ENCODE data around the gene CENPO. TPM values are rescaled to one million over a fixed set of nuclear protein-coding genes. Genes with fewer than 3 reads are reported as not detected.

Gene CENPO
- total and polyA plus RNA-seq, 2 experiments from 2014 or later = 9.7 to 14.6 TPM

DNA sequence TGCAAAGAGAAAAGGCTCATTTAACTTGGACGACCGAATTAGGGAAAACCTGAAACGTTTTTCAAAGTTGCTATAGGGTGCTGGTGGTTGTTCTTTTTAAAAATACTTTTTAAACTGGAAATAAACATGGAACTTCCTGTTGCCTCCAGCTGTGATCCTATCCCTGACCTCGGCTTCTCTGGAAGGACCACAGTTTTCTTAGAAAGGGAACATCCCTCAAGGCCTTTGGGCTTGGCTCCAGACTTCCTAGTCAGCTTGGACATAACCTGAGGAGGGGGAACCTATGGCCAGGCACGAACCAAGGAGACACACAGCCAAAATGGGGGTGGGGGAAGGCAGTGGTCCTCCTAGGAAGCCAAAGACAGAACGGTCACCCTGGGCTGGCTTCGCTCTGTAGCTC is 57.7 kb downstream of the CENPO start:
- H3K4me3 ChIP-seq = no peak overlapping the region
- 92% methylated on average over 7 of the region's 7 CpGs for WGBS (ENCODE audit: low lambda C conversion rate, missing lambda C conversion rate)
- no peak for DNase-seq (ENCODE audit: low spot score)
- H3K27me3 ChIP-seq = no peaks in the 10 kb centered on the region
- no peaks in the 10 kb centered on the region for H3K9me3 ChIP-seq (ENCODE audit: low read depth)
- peaks cover 20% of the 10 kb centered on the region for H3K4me1 ChIP-seq (ENCODE audit: insufficient read depth)
- no peak overlapping the region for H3K4me2 ChIP-seq
- H4K20me1 ChIP-seq (ENCODE audit: insufficient read depth, poor library complexity, severe bottlenecking) = no peaks in the 10 kb centered on the region
- no peaks in the 10 kb centered on the region for H3K9me2 ChIP-seq (replicated peaks; ENCODE audit: insufficient read depth)
- H2AFZ ChIP-seq = no peak overlapping the region
- H3K79me2 ChIP-seq = no peaks in the 10 kb centered on the region
- no peaks in the 10 kb centered on the region for H3K36me3 ChIP-seq (replicated peaks; ENCODE audit: insufficient read depth, low read depth)
- H3K27ac ChIP-seq = no peak overlapping the region
- no peak for TF ChIP-seq EZH2phosphoT487 (IDR thresholded peaks at IDR 0.05; ENCODE audit: low read depth, severe bottlenecking, unreplicated experiment)
- TF ChIP-seq, protein P1, sequence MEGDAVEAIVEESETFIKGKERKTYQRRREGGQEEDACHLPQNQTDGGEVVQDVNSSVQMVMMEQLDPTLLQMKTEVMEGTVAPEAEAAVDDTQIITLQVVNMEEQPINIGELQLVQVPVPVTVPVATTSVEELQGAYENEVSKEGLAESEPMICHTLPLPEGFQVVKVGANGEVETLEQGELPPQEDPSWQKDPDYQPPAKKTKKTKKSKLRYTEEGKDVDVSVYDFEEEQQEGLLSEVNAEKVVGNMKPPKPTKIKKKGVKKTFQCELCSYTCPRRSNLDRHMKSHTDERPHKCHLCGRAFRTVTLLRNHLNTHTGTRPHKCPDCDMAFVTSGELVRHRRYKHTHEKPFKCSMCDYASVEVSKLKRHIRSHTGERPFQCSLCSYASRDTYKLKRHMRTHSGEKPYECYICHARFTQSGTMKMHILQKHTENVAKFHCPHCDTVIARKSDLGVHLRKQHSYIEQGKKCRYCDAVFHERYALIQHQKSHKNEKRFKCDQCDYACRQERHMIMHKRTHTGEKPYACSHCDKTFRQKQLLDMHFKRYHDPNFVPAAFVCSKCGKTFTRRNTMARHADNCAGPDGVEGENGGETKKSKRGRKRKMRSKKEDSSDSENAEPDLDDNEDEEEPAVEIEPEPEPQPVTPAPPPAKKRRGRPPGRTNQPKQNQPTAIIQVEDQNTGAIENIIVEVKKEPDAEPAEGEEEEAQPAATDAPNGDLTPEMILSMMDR (IDR thresholded peaks at IDR 0.05; ENCODE audit: poor library complexity) = no peak
- no peak for TF ChIP-seq EZH2 (IDR thresholded peaks at IDR 0.05; ENCODE audit: borderline replicate concordance)

DNA sequence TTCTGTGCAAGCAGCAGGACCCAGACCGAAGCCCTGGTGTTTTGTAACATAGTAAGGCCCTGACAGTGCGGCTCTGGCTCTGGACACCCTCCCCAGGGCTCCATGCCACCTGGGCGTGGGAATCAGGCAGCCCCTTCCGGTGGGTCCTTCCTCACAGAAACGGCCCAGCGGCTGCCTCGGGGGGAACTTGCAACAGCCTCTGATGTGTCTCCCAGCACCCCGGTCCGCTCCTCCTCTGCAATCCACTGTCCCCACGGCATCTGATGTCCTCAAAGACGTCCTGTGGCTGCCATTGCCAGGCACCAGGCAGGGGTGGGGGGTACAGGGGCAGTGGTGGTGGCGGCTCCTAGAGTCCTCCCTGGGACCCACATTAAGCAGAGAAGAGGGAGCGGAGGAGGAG is 58.8 kb downstream of the CENPO start:
- H3K9me2 ChIP-seq (replicated peaks; ENCODE audit: insufficient read depth) = no peaks in the 10 kb centered on the region
- no peak overlapping the region for H3K4me2 ChIP-seq

DNA sequence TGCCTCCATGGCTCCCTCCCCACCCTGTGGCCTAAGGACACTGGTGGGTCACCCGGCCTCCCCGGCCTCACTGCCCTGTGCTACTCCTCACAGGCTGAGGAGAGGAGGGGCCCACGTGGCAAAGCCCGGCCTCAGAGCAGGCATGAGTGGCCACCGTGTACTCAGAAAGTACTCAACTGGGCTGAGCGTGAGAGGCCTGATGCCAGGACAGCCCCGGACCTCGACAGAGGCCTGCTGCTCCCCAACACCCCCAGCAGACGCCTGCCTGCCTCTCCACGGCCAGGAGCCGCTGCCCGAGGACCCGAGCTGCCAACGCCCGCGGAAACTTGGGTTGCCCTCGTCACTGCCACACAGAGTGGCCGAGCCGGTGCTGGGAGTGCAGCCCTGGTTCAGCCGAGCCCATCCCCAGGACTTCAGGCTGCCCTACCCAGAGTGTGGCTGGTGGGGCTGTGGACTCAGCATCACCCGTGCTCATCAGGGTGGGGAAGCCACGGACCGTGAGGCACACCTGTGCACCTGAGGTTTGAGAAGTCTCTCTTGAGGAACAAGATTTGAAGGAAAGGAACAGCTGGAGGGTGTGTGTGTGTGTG is 59.3 kb downstream of the CENPO start:
- Histone ChIP-seq H3K4me1 (ENCODE audit: insufficient read depth) (peaks cover 25% of the 10 kb centered on the region), H3K9me2 (replicated peaks; ENCODE audit: insufficient read depth) (no peaks in the 10 kb centered on the region), H3K79me2 (no peaks in the 10 kb centered on the region), H2AFZ (no peak overlapping the region), H3K9me3 (ENCODE audit: low read depth) (no peaks in the 10 kb centered on the region), H3K27ac (no peak overlapping the region), H3K4me2 (no peak overlapping the region), H3K27me3 (no peaks in the 10 kb centered on the region), H3K36me3 (replicated peaks; ENCODE audit: insufficient read depth, low read depth) (no peaks in the 10 kb centered on the region), H4K20me1 (ENCODE audit: insufficient read depth, poor library complexity, severe bottlenecking) (no peaks in the 10 kb centered on the region), H3K4me3 (no peak overlapping the region)
- DNase-seq (ENCODE audit: low spot score) = no peak
- 97% methylated on average over 21 of the region's 23 CpGs for WGBS (ENCODE audit: low lambda C conversion rate, missing lambda C conversion rate)
- no peak for TF ChIP-seq EZH2phosphoT487 (IDR thresholded peaks at IDR 0.05; ENCODE audit: low read depth, severe bottlenecking, unreplicated experiment)
- no peak for TF ChIP-seq EZH2 (IDR thresholded peaks at IDR 0.05; ENCODE audit: borderline replicate concordance)
- TF ChIP-seq, protein P1 (IDR thresholded peaks at IDR 0.05; ENCODE audit: poor library complexity) = no peak

More for the DNA sequence above, 58.8 kb downstream of the CENPO start:
- H4K20me1 ChIP-seq (ENCODE audit: insufficient read depth, poor library complexity, severe bottlenecking) = no peaks in the 10 kb centered on the region
- H3K4me3 ChIP-seq = no peak overlapping the region
- WGBS (ENCODE audit: low lambda C conversion rate, missing lambda C conversion rate) = 96% methylated on average over 10 of the region's 13 CpGs
- no peak overlapping the region for H3K27ac ChIP-seq
- DNase-seq (ENCODE audit: low spot score) = no peak
- TF ChIP-seq EZH2phosphoT487 (IDR thresholded peaks at IDR 0.05; ENCODE audit: low read depth, severe bottlenecking, unreplicated experiment) (no peak), EZH2 (IDR thresholded peaks at IDR 0.05; ENCODE audit: borderline replicate concordance) (no peak)
- TF ChIP-seq, protein P1 (IDR thresholded peaks at IDR 0.05; ENCODE audit: poor library complexity) = no peak
- no peaks in the 10 kb centered on the region for H3K9me3 ChIP-seq (ENCODE audit: low read depth)
- H3K4me1 ChIP-seq (ENCODE audit: insufficient read depth) = peaks cover 25% of the 10 kb centered on the region
- H2AFZ ChIP-seq = no peak overlapping the region
- no peaks in the 10 kb centered on the region for H3K79me2 ChIP-seq
- H3K36me3 ChIP-seq (replicated peaks; ENCODE audit: insufficient read depth, low read depth) = no peaks in the 10 kb centered on the region
- no peaks in the 10 kb centered on the region for H3K27me3 ChIP-seq
